Stimulated activated CD4-positive, alpha-beta T cell treated with anti-CD3 and anti-CD28 coated beads, Interleukin-4, amount 100 ng/mL, for 1 hour (primary cell): ENCODE measurements around the gene C9orf50.
"Not testable (repeated sequence)": the region's sequence is repeated elsewhere in the genome, so short reads cannot be mapped to it uniquely, and the experiment has no call there.

Experiments
- DNase-seq: peaks from one replicate; pipeline ENCODE4 v3.0.0-alpha.2; 2020

The C9orf50 gene

GRCh38 chr9:129610213-129610472 lies 10.8 kb downstream of the C9orf50 start:
- no peak for DNase-seq

- no peak for DNase-seq
These were observed 11.3 kb downstream of the C9orf50 start for GRCh38 chr9:129609486-129610212.

GRCh38 chr9:129608561-129609481 lies 12.1 kb downstream of the C9orf50 start:
- DNase-seq, result no peak

GRCh38 chr9:129607027-129607387 lies 13.9 kb downstream of the C9orf50 start:
- no peak for DNase-seq

GRCh38 chr9:129606161-129607026 lies 14.5 kb downstream of the C9orf50 start:
- DNase-seq, result no peak

GRCh38 chr9:129604766-129605163 lies 16.1 kb downstream of the C9orf50 start:
- DNase-seq, result no peak

GRCh38 chr9:129604056-129604765 lies 16.7 kb downstream of the C9orf50 start:
- no peak for DNase-seq

GRCh38 chr9:129602598-129603415 lies 18.1 kb downstream of the C9orf50 start:
- DNase-seq, result no peak

- DNase-seq, result no peak
These were observed 19.7 kb downstream of the C9orf50 start for GRCh38 chr9:129601082-129601674.

- DNase-seq, result no peak
These were observed 22.8 kb downstream of the C9orf50 start for GRCh38 chr9:129598089-129598596.

GRCh38 chr9:129597355-129598088 lies 23.4 kb downstream of the C9orf50 start:
- DNase-seq, result no peak

- no peak for DNase-seq
These were observed 24.2 kb downstream of the C9orf50 start for GRCh38 chr9:129596541-129597331.

- no peak for DNase-seq
These were observed 24.9 kb downstream of the C9orf50 start for GRCh38 chr9:129595903-129596540.

- no peak for DNase-seq
These were observed 25.6 kb downstream of the C9orf50 start for GRCh38 chr9:129595311-129595741.

- DNase-seq, result no peak
These were observed 26.3 kb downstream of the C9orf50 start for GRCh38 chr9:129594632-129595031.

- DNase-seq, result not testable (repeated sequence)
These were observed 28.1 kb downstream of the C9orf50 start for GRCh38 chr9:129592790-129593189.

- DNase-seq, result no peak
These were observed 29.0 kb downstream of the C9orf50 start for GRCh38 chr9:129591916-129592315.

- no peak for DNase-seq
These were observed 30.4 kb downstream of the C9orf50 start for GRCh38 chr9:129590466-129590865.
